Testis (tissue), 3 donors: ENCODE data around the gene SP7. TPM values are rescaled to one million over a fixed set of nuclear protein-coding genes. Genes with fewer than 3 reads are reported as not detected.

ENCODE experiments used
- DNase-seq: peaks from one replicate; pipeline ENCODE4 v3.0.0-alpha.2; 2019
- H3K27ac ChIP-seq, 2 donors: fragments of 200-600 bp; sonication (generic); one replicate each; pipeline ENCODE4 v1.5.1; 2019
- H3K27me3 ChIP-seq: fragments of 200-600 bp; sonication (generic); one replicate; pipeline ENCODE4 v1.5.1; 2019
- H3K36me3 ChIP-seq: fragments of 200-600 bp; sonication (generic); one replicate; pipeline ENCODE4 v1.5.1; 2017; ENCODE audit warnings: low read depth; ENCODE audit errors: missing control alignments
- H3K4me1 ChIP-seq: fragments of 200-600 bp; sonication (generic); one replicate; pipeline ENCODE4 v1.5.1; 2019
- H3K4me3 ChIP-seq, 2 donors: fragments of 200-600 bp; sonication (generic); one replicate each; pipeline ENCODE4 v1.5.1; 2017 to 2019
- H3K9me3 ChIP-seq: fragments of 200-600 bp; sonication (generic); one replicate; pipeline ENCODE4 v1.5.1; 2017
- POLR2A ChIP-seq: fragments of 450-650 bp; IDR thresholded peaks from one replicate; pipeline ENCODE4 v1.6.1; 2017; ENCODE audit warnings: antibody characterized with exemption, mild to moderate bottlenecking, moderate library complexity
- WGBS, 2 donors: methylation state at CpG; one replicate each; pipeline ENCODE4 v1.1.5; 2018; 5-methylcytosine and 5-hydroxymethylcytosine counted together
- intact Hi-C: fragments of 100-400 bp; cut with DNase I; formaldehyde crosslinking; loops from one replicate; pipeline ENCODE4 v1.15.1; 2023; ENCODE audit warnings: low total_unique reads
- polyA plus RNA-seq: library from polyadenylated mRNA; stranded (reverse); fragments of 350-450 nt; fragmentation: Illumina TruSeq; extraction: RNeasy Lipid Tissue Mini Kit (QIAGEN cat#74804); gene quantifications from one replicate; pipeline ENCODE4 v1.2.3, GENCODE V29; 2014; ENCODE audit warnings: low read depth, low replicate concordance; ENCODE audit not compliant: insufficient read depth
- total RNA-seq, 2 donors: library from RNA; depleted of rRNA; stranded (reverse); fragments of >200 nt; gene quantifications; one replicate each; pipeline ENCODE4 v1.2.3, GENCODE V29; 2016
- TF ChIP-seq, protein P1 (sequence below), 3 experiments: fragments of 450-650 bp in 2 of 3; fragments of 200-600 bp in 1 of 3; sonication (generic) in 1 of 3; IDR thresholded peaks; one replicate each; pipeline ENCODE4 v1.5.1; 2016 to 2019; ENCODE audit warnings: antibody characterized with exemption in 3 of 3, mild to moderate bottlenecking in 2 of 3, moderate library complexity in 1 of 3

Gene SP7
- total and polyA plus RNA-seq, 3 donors from 2014 or later: 0.56 to 2.3 (median 1.2) TPM

DNA sequence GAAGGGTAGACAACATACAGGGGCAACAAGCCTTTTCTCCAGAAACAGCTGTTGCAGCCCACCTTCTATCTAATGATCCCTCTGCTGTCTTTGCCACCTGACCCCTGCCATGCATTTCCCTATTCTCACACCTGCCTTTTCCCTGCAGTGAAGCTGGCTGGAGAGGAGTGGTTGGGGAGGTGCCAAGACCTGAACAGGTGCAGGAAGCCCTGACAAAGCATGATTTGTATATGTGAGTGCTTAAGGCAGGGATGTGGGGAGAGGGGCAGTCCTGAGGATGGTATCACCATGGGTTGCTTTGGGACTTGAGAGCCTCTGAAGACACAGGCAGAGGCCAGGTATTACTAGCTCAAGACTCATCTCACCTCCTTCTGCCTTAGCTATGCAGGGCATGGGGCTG is 43.7 kb downstream of the SP7 start:
- no peaks in the 10 kb centered on the region for H3K27me3 ChIP-seq
- TF ChIP-seq, protein P1, sequence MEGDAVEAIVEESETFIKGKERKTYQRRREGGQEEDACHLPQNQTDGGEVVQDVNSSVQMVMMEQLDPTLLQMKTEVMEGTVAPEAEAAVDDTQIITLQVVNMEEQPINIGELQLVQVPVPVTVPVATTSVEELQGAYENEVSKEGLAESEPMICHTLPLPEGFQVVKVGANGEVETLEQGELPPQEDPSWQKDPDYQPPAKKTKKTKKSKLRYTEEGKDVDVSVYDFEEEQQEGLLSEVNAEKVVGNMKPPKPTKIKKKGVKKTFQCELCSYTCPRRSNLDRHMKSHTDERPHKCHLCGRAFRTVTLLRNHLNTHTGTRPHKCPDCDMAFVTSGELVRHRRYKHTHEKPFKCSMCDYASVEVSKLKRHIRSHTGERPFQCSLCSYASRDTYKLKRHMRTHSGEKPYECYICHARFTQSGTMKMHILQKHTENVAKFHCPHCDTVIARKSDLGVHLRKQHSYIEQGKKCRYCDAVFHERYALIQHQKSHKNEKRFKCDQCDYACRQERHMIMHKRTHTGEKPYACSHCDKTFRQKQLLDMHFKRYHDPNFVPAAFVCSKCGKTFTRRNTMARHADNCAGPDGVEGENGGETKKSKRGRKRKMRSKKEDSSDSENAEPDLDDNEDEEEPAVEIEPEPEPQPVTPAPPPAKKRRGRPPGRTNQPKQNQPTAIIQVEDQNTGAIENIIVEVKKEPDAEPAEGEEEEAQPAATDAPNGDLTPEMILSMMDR (IDR thresholded peaks at IDR 0.05): no peak
- no peak for TF ChIP-seq POLR2A
- no peaks in the 10 kb centered on the region for H3K36me3 ChIP-seq
- peaks cover 8% of the 10 kb centered on the region for H3K4me1 ChIP-seq
- H3K9me3 ChIP-seq: no peaks in the 10 kb centered on the region
- intact Hi-C loops: no loop called here
- no peak for DNase-seq
- no peak overlapping the region for H3K27ac ChIP-seq
- no peak overlapping the region for H3K4me3 ChIP-seq

DNA sequence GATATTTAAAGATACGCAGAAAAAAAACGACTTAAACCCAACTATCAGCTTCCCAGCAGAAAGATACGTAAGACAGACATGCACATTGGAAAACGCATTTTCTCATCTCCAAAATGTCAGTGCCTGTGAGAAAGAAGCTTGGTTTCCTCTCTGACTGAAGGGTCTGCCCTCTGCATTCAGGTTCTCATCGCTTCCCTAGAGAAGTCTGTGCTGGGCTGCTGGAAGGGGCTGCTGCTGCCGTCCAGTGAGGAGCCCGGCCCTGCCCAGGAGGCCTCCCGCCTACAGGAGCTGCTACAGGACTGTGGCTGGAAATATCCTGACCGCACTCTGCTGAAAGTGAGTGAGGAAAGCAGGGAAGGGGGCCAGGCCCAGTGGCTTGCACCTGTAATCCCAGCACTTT is 45.5 kb downstream of the SP7 start:
- Histone ChIP-seq H3K4me3 (no peak overlapping the region), H3K27ac (no peak overlapping the region), H3K36me3 (no peaks in the 10 kb centered on the region), H3K27me3 (no peaks in the 10 kb centered on the region), H3K4me1 (no peaks in the 10 kb centered on the region), H3K9me3 (no peaks in the 10 kb centered on the region)
- no peak for TF ChIP-seq POLR2A
- TF ChIP-seq, protein P1 (IDR thresholded peaks at IDR 0.05): no peak
- intact Hi-C loops: no loop called here
- WGBS, 2 donors: 89 to 91% methylated on average over 6 to 9 of the region's 9 CpGs
- no peak for DNase-seq

DNA sequence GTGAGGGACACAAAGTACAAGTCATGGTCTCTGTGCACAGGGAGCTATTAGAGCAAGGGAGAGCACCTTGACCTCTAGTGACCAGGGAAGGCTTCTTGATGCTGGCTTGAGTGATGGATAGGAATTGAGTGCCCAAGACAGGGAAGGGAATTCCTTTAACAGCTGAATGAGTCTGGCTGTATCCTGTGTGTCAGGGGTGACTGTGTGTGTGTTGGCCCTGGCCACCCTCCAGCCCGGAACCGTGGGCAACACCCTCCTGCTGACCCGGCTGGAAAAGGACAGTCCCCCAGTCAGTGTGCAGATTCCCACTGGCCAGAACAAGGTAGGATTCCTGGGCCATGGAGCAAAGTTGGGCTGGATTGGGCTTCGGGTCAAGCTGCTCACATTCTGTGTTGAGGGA is 46.3 kb downstream of the SP7 start:
- Histone ChIP-seq H3K4me1 (no peaks in the 10 kb centered on the region), H3K27ac (no peak overlapping the region), H3K9me3 (no peaks in the 10 kb centered on the region), H3K36me3 (no peaks in the 10 kb centered on the region), H3K27me3 (no peaks in the 10 kb centered on the region), H3K4me3 (no peak overlapping the region)
- intact Hi-C loops: no loop called here
- WGBS, 2 donors: 78 to 100% methylated on average over 1 to 4 of the region's 4 CpGs
- no peak for DNase-seq
- TF ChIP-seq, protein P1 (IDR thresholded peaks at IDR 0.05): no peak
- no peak for TF ChIP-seq POLR2A

DNA sequence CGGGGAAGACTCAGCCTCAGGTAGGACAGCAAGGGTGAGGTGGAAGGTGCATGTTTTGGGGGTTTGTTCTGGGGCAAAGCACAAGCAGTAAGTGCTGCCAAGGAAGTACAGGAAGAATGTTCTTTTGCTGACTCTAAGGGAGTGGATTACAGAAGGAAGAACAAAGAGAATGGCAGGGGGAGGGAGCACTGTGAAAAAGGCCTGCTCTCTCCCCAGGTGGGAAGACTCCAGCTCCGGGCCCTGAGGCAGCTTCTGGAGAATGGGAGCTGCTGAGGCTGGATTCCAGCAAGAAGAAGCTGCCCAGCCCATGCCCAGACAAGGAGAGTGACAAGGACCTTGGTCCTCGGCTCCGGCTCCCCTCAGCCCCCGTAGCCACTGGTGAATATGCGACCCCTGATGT is 47.8 kb downstream of the SP7 start:
- Histone ChIP-seq H3K4me1 (no peaks in the 10 kb centered on the region), H3K36me3 (no peaks in the 10 kb centered on the region), H3K4me3 (no peak overlapping the region), H3K9me3 (no peaks in the 10 kb centered on the region), H3K27me3 (no peaks in the 10 kb centered on the region), H3K27ac (no peak overlapping the region)
- DNase-seq: no peak
- intact Hi-C loops: no loop called here
- no peak for TF ChIP-seq POLR2A
- TF ChIP-seq, protein P1 (IDR thresholded peaks at IDR 0.05): no peak
- WGBS, 2 donors: 86 to 94% methylated on average over 6 of the region's 6 CpGs

DNA sequence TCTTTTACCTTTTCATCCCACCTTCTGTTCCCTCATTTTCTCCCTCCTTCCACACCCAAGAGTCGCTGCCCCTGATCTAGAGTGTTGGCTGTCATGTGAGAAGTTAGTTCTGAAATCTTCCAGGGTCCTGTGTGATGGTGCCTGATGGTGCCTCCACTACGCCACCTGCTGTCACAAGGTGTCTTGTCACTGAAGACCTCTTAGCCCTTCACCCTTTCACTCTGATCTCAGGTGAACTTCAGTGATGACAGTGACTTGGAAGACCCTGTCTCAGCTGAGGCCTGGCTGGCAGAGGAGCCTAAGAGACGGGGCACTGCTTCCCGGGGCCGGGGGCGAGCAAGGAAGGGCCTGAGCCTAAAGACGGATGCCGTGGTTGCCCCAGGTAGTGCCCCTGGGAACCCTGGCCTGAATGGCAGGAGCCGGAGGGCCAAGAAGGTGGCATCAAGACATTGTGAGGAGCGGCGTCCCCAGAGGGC is 48.4 kb downstream of the SP7 start:
- H3K9me3 ChIP-seq: no peaks in the 10 kb centered on the region
- no peak overlapping the region for H3K27ac ChIP-seq
- H3K4me3 ChIP-seq: no peak overlapping the region
- TF ChIP-seq, protein P1 (IDR thresholded peaks at IDR 0.05): peak; percentile 48 to 65 (median 57)
- TF ChIP-seq POLR2A: no peak
- H3K36me3 ChIP-seq: no peaks in the 10 kb centered on the region
- H3K27me3 ChIP-seq: no peaks in the 10 kb centered on the region
- 82 to 84% methylated on average over 4 to 11 of the region's 11 CpGs for WGBS, 2 donors
- intact Hi-C loops: no loop called here
- no peaks in the 10 kb centered on the region for H3K4me1 ChIP-seq
- DNase-seq: peak; percentile 78
